HG03103 (cell line): ENCODE measurements around the gene FBXO24.

Experiments
- ATAC-seq: cut with Tn5 transposase; IDR thresholded peaks from one replicate; pipeline ENCODE4 v1.9.1; 2021; ENCODE audit warnings: low read depth; ENCODE audit not compliant: unreplicated experiment

FBXO24 gene

GRCh38 chr7:100589341-100589947 is 3.3 kb downstream of the FBXO24 start:
- ATAC-seq, result no peak

- ATAC-seq, result no peak
Observed at GRCh38 chr7:100590077-100590737, 4.1 kb downstream of the FBXO24 start.

GRCh38 chr7:100591596-100591995 is 5.5 kb downstream of the FBXO24 start:
- no peak for ATAC-seq

GRCh38 chr7:100595188-100595587 is 9.1 kb downstream of the FBXO24 start:
- ATAC-seq, result no peak

- ATAC-seq, result no peak
Observed at GRCh38 chr7:100598425-100598824, 12.3 kb downstream of the FBXO24 start.

GRCh38 chr7:100599911-100600729 is 14.0 kb downstream of the FBXO24 start:
- ATAC-seq, result no peak

- ATAC-seq, result no peak
Observed at GRCh38 chr7:100600730-100601038, 14.6 kb downstream of the FBXO24 start.

- ATAC-seq, result no peak
Observed at GRCh38 chr7:100602889-100603725, 17.0 kb downstream of the FBXO24 start.

- ATAC-seq, result no peak
Observed at GRCh38 chr7:100603726-100604027, 17.5 kb downstream of the FBXO24 start.

GRCh38 chr7:100604028-100604975 is 18.2 kb downstream of the FBXO24 start:
- ATAC-seq, result no peak

GRCh38 chr7:100604976-100605911 is 19.1 kb downstream of the FBXO24 start:
- ATAC-seq, result no peak

GRCh38 chr7:100606313-100606712 is 20.2 kb downstream of the FBXO24 start:
- no peak for ATAC-seq

GRCh38 chr7:100607111-100607510 is 21.0 kb downstream of the FBXO24 start:
- no peak for ATAC-seq

- no peak for ATAC-seq
Observed at GRCh38 chr7:100609958-100610357, 23.8 kb downstream of the FBXO24 start.

- peak; percentile 82 for ATAC-seq
Observed at GRCh38 chr7:100611983-100612729, 26.0 kb downstream of the FBXO24 start, which contains the start of gene MOSPD3. MOSPD3 (plus strand) TSS chr7:100612540; CDS start chr7:100612792, 252 bp downstream.

- no peak for ATAC-seq
Observed at GRCh38 chr7:100612730-100613390, 26.7 kb downstream of the FBXO24 start.

- ATAC-seq, result no peak
Observed at GRCh38 chr7:100613412-100614175, 27.5 kb downstream of the FBXO24 start.
